ENCODE data around the gene CCDC196.

GRCh38 chr14:66539034-66539433 lies 52.9 kb downstream of the CCDC196 start:
- no peak for TF ChIP-seq CTCF (IDR thresholded peaks at IDR 0.05)
- no peak for TF ChIP-seq POLR2A (IDR thresholded peaks at IDR 0.05)
- TF ChIP-seq EP300 (IDR thresholded peaks at IDR 0.05) = no peak
- no peak for TF ChIP-seq POLR2AphosphoS5 (IDR thresholded peaks at IDR 0.05)

Data from upper lobe of left lung (tissue), 4 donors.